Stimulated activated CD4-positive, alpha-beta T cell treated with anti-CD3 and anti-CD28 coated beads, Interleukin-4, amount 100 ng/mL, for 48 hours (primary cell): ENCODE data around the gene LRRK2.
"Not testable (repeated sequence)": the region's sequence is repeated elsewhere in the genome, so short reads cannot be mapped to it uniquely, and the experiment has no call there.

Experiments used
- DNase-seq, 2 donors: peaks; one replicate each; pipeline ENCODE4 v3.0.0-alpha.2; 2020; ENCODE audit warnings: low read depth in 2 of 2

The LRRK2 gene

GRCh38 chr12:40314927-40315326 is 90.1 kb downstream of the LRRK2 start:
- no peak for DNase-seq

- no peak for DNase-seq
Observed at GRCh38 chr12:40315375-40315774, 90.6 kb downstream of the LRRK2 start.

- no peak for DNase-seq
Observed at GRCh38 chr12:40324261-40324660, 99.5 kb downstream of the LRRK2 start.

- DNase-seq: no peak
Observed at GRCh38 chr12:40325349-40325960, 100.7 kb downstream of the LRRK2 start.

GRCh38 chr12:40327535-40327934 is 102.7 kb downstream of the LRRK2 start:
- no peak for DNase-seq

- DNase-seq: no peak
Observed at GRCh38 chr12:40330180-40330579, 105.4 kb downstream of the LRRK2 start.

GRCh38 chr12:40331886-40332285 is 107.1 kb downstream of the LRRK2 start:
- DNase-seq: no peak

GRCh38 chr12:40335991-40336390 is 111.2 kb downstream of the LRRK2 start:
- no peak for DNase-seq

GRCh38 chr12:40336573-40337199 is 111.9 kb downstream of the LRRK2 start:
- DNase-seq: no peak

GRCh38 chr12:40338071-40338470 is 113.3 kb downstream of the LRRK2 start:
- DNase-seq: no peak

- DNase-seq: no peak
Observed at GRCh38 chr12:40338621-40339020, 113.8 kb downstream of the LRRK2 start.

- no peak for DNase-seq
Observed at GRCh38 chr12:40342010-40342409, 117.2 kb downstream of the LRRK2 start.

- DNase-seq: no peak
Observed at GRCh38 chr12:40343124-40343523, 118.3 kb downstream of the LRRK2 start.

GRCh38 chr12:40344312-40344711 is 119.5 kb downstream of the LRRK2 start:
- no peak for DNase-seq

GRCh38 chr12:40351976-40352375 is 127.2 kb downstream of the LRRK2 start:
- DNase-seq: no peak

- DNase-seq: no peak
Observed at GRCh38 chr12:40375076-40375475, 150.3 kb downstream of the LRRK2 start.

- no peak for DNase-seq
Observed at GRCh38 chr12:40376533-40377267, 151.9 kb downstream of the LRRK2 start.

- DNase-seq: no peak
Observed at GRCh38 chr12:40378691-40379090, 153.9 kb downstream of the LRRK2 start.

- DNase-seq: no peak
Observed at GRCh38 chr12:40382217-40382616, 157.4 kb downstream of the LRRK2 start.

GRCh38 chr12:40387279-40387678 is 162.5 kb downstream of the LRRK2 start:
- not testable (repeated sequence) for DNase-seq

GRCh38 chr12:40390980-40391379 is 166.2 kb downstream of the LRRK2 start:
- no peak for DNase-seq

- DNase-seq: no peak
Observed at GRCh38 chr12:40393026-40393425, 168.2 kb downstream of the LRRK2 start.

- DNase-seq: no peak
Observed at GRCh38 chr12:40399656-40400055, 174.9 kb downstream of the LRRK2 start.
